H9 (cell line): ENCODE results near the gene PKP3. TPM values are rescaled to one million over a fixed set of nuclear protein-coding genes. Genes with fewer than 3 reads are reported as not detected.
A peak's percentile ranks its signal among the peaks of the same experiment; 100 is the strongest.

ENCODE experiments used
- DNase-seq: peaks from one replicate; pipeline ENCODE4 v3.0.0-alpha.2; 2017
- H2AFZ ChIP-seq: one replicate; pipeline ENCODE4 v1.6.1; 2013; ENCODE audit warnings: mild to moderate bottlenecking, low read length, control low read depth, moderate library complexity
- H2AK5ac ChIP-seq: 2 replicates; pipeline ENCODE4 v1.6.1; 2013; ENCODE audit warnings: low read length, control low read depth, mixed read lengths; ENCODE audit not compliant: insufficient read length
- H2BK120ac ChIP-seq: one replicate; pipeline ENCODE4 v1.6.1; 2013; ENCODE audit warnings: low read depth, mild to moderate bottlenecking, low read length, control low read depth, inconsistent platforms; ENCODE audit not compliant: poor library complexity, severe bottlenecking
- H2BK12ac ChIP-seq: 2 replicates; pipeline ENCODE4 v1.6.1; 2013; ENCODE audit warnings: low read length, control low read depth, mixed read lengths, low read depth; ENCODE audit not compliant: insufficient read length
- H2BK15ac ChIP-seq: 2 replicates; pipeline ENCODE4 v1.6.1; 2013; ENCODE audit warnings: low read depth, low read length, control low read depth
- H2BK20ac ChIP-seq: one replicate; pipeline ENCODE4 v1.6.1; 2013; ENCODE audit warnings: low read depth, mild to moderate bottlenecking, low read length, control low read depth, inconsistent platforms; ENCODE audit not compliant: poor library complexity, severe bottlenecking
- H2BK5ac ChIP-seq: 2 replicates; pipeline ENCODE4 v1.6.1; 2013; ENCODE audit warnings: low read length, control low read depth, mixed read lengths; ENCODE audit not compliant: insufficient read length
- H3K14ac ChIP-seq: 2 replicates; pipeline ENCODE4 v1.6.1; 2013; ENCODE audit warnings: low read length, control low read depth; ENCODE audit not compliant: insufficient read depth
- H3K18ac ChIP-seq: 2 replicates; pipeline ENCODE4 v1.6.1; 2013; ENCODE audit warnings: low read depth, mild to moderate bottlenecking, mixed read lengths, low read length, control low read depth; ENCODE audit not compliant: insufficient read length
- H3K23ac ChIP-seq: 2 replicates; pipeline ENCODE4 v1.6.1; 2013; ENCODE audit warnings: low read length, control low read depth, mixed read lengths, low read depth; ENCODE audit not compliant: insufficient read length
- H3K23me2 ChIP-seq: 2 replicates; pipeline ENCODE4 v1.6.1; 2013; ENCODE audit warnings: low read depth, mild to moderate bottlenecking, mixed read lengths, low read length, control low read depth; ENCODE audit not compliant: insufficient read length, poor library complexity, severe bottlenecking
- H3K27ac ChIP-seq: 2 replicates; pipeline ENCODE4 v1.5.1; 2013; ENCODE audit warnings: low read length, control low read depth, mixed read lengths, low read depth; ENCODE audit not compliant: insufficient read length
- H3K27me3 ChIP-seq: 2 replicates; pipeline ENCODE4 v1.6.1; 2013; ENCODE audit warnings: low read length, control low read depth, inconsistent platforms; ENCODE audit not compliant: insufficient read depth
- H3K4ac ChIP-seq: 2 replicates; pipeline ENCODE4 v1.6.1; 2013; ENCODE audit warnings: low read depth, mild to moderate bottlenecking, control low read depth, inconsistent platforms, low read length, moderate library complexity
- H3K4me1 ChIP-seq: 2 replicates; pipeline ENCODE4 v1.6.1; 2013; ENCODE audit warnings: low read length, control low read depth, inconsistent platforms; ENCODE audit not compliant: insufficient read depth
- H3K4me2 ChIP-seq: 2 replicates; pipeline ENCODE4 v1.6.1; 2013; ENCODE audit warnings: low read length, control low read depth, mixed read lengths; ENCODE audit not compliant: insufficient read length, insufficient read depth
- H3K56ac ChIP-seq: 2 replicates; pipeline ENCODE4 v1.6.1; 2013; ENCODE audit warnings: low read depth, mild to moderate bottlenecking, mixed read lengths, low read length, control low read depth; ENCODE audit not compliant: insufficient read length
- H3K79me1 ChIP-seq: 2 replicates; pipeline ENCODE4 v1.6.1; 2013; ENCODE audit warnings: low read depth, mild to moderate bottlenecking, moderate library complexity, low read length, control low read depth, inconsistent platforms; ENCODE audit not compliant: insufficient read depth, poor library complexity, severe bottlenecking
- H3K79me2 ChIP-seq: 2 replicates; pipeline ENCODE4 v1.6.1; 2013; ENCODE audit warnings: low read length, control low read depth, inconsistent platforms; ENCODE audit not compliant: insufficient read depth
- H3K9ac ChIP-seq: 2 replicates; pipeline ENCODE4 v1.6.1; 2013; ENCODE audit warnings: low read length, control low read depth, mixed read lengths; ENCODE audit not compliant: insufficient read length; ENCODE audit errors: extremely low read depth
- H3K9me3 ChIP-seq: one replicate; pipeline ENCODE4 v1.6.1; 2013; ENCODE audit warnings: low read depth, low read length, inconsistent platforms; ENCODE audit not compliant: control insufficient read depth
- H3T11ph ChIP-seq: one replicate; pipeline ENCODE4 v1.6.1; 2013; ENCODE audit warnings: mild to moderate bottlenecking, low read length, control low read depth, inconsistent platforms
- H4K20me1 ChIP-seq: one replicate; pipeline ENCODE4 v1.6.1; 2013; ENCODE audit not compliant: control insufficient read depth, insufficient read length, insufficient read depth
- H4K5ac ChIP-seq: 2 replicates; pipeline ENCODE4 v1.6.1; 2013; ENCODE audit warnings: low read depth, mild to moderate bottlenecking, mixed read lengths, low read length, control low read depth; ENCODE audit not compliant: insufficient read length
- H4K8ac ChIP-seq: replicated peaks from 2 replicates; pipeline ENCODE4 v1.6.1; 2013; ENCODE audit warnings: low read length, control low read depth, mixed read lengths, low read depth; ENCODE audit not compliant: insufficient read length
- H4K91ac ChIP-seq: 2 replicates; pipeline ENCODE4 v1.6.1; 2013; ENCODE audit warnings: low read depth, mild to moderate bottlenecking, moderate library complexity, mixed read lengths, low read length, control low read depth; ENCODE audit not compliant: insufficient read length
- H3K27ac Mint-ChIP-seq, 3 experiments: 2 replicates in 2 of 3; 3 replicates in 1 of 3; pipeline ENCODE4 v1.8.0; 2020 to 2021; ENCODE audit warnings: mixed read lengths in 3 of 3, mild to moderate bottlenecking in 1 of 3, moderate library complexity in 1 of 3
- H3K27me3 Mint-ChIP-seq: 2 replicates; pipeline ENCODE4 v1.8.0; 2021; ENCODE audit warnings: low read depth, mild to moderate bottlenecking, moderate library complexity, mixed read lengths
- H3K36me3 Mint-ChIP-seq, 3 experiments: 2 replicates in 2 of 3; 3 replicates in 1 of 3; pipeline ENCODE4 v1.8.0; 2020 to 2021; ENCODE audit warnings: low read depth in 3 of 3, mixed read lengths in 3 of 3; ENCODE audit not compliant: insufficient read depth in 1 of 3
- H3K4me1 Mint-ChIP-seq, 2 experiments: 2 replicates each; pipeline ENCODE4 v1.8.0; 2020; ENCODE audit warnings: mixed read lengths in 2 of 2
- H3K4me3 Mint-ChIP-seq, 2 experiments: 2 replicates in 1 of 2; 3 replicates in 1 of 2; pipeline ENCODE4 v1.8.0; 2020 to 2021; ENCODE audit warnings: mild to moderate bottlenecking in 2 of 2, mixed read lengths in 2 of 2, moderate library complexity in 1 of 2
- H3K9me3 Mint-ChIP-seq, 2 experiments: 2 replicates in 1 of 2; 3 replicates in 1 of 2; pipeline ENCODE4 v1.8.0; 2020; ENCODE audit warnings: mild to moderate bottlenecking in 2 of 2, mixed read lengths in 2 of 2, moderate library complexity in 1 of 2
- CTCF ChIP-seq: fragments of 200-600 bp; sonication (generic); conservative IDR thresholded peaks from 3 replicates; pipeline ENCODE4 v1.8.0; 2021; ENCODE audit warnings: antibody characterized with exemption, mild to moderate bottlenecking
- WGBS: extraction: QIAGEN DNeasy Blood & Tissue Kit; methylation state at CpG from one replicate; pipeline ENCODE4 v1.1.7; 2013; ENCODE audit warnings: missing lambda C conversion rate, low lambda C conversion rate, mixed read lengths; ENCODE audit not compliant: insufficient read length; ENCODE audit errors: extremely low coverage; 5-methylcytosine and 5-hydroxymethylcytosine counted together
- total RNA-seq: library from RNA; stranded (reverse); gene quantifications from 2 replicates; pipeline ENCODE4 v1.2.1, GENCODE V29; 2021

Gene PKP3
- total RNA-seq, 1 experiment from 2014 or later: 41.7 TPM

- no peaks in the 10 kb centered on the region for H3K79me2 ChIP-seq
- H3K4me1 Mint-ChIP-seq: peaks cover 4 to 13% of the 10 kb centered on the region in 2 experiments
- H3K4me2 ChIP-seq: no peak overlapping the region
- H2BK5ac ChIP-seq: no peak overlapping the region
- no peak overlapping the region for H3K27ac Mint-ChIP-seq
- H3K27me3 ChIP-seq: no peaks in the 10 kb centered on the region
- H3K9me3 Mint-ChIP-seq: peaks cover 0 to 4% of the 10 kb centered on the region in 2 experiments; a peak in 1 of 5 replicates
- no peak overlapping the region for H3T11ph ChIP-seq
- no peak overlapping the region for H3K23ac ChIP-seq
- H4K8ac ChIP-seq: no peak overlapping the region
- no peaks in the 10 kb centered on the region; the same call in 1 of the 2 replicates for H3K4me1 ChIP-seq
- WGBS: no CpG with 5 or more reads among the region's 17 CpGs
- no peaks in the 10 kb centered on the region; the same call in 1 of the 2 replicates for H3K27me3 Mint-ChIP-seq
- H3K18ac ChIP-seq: no peak overlapping the region
- no peak overlapping the region for H2BK15ac ChIP-seq
- peak overlapping the region; percentile 63; the same call in 1 of the 2 replicates for H3K14ac ChIP-seq
- peak overlapping the region in 1 of 2 experiments; percentile 71; a peak in 2 of 5 replicates for H3K4me3 Mint-ChIP-seq
- H3K36me3 Mint-ChIP-seq: peaks cover 2 to 8% (median 7%) of the 10 kb centered on the region in 3 experiments; a peak in 5 of 7 replicates
- no peak for DNase-seq
- no peak overlapping the region for H2BK120ac ChIP-seq
- H4K91ac ChIP-seq: no peak overlapping the region
- H2BK12ac ChIP-seq: no peak overlapping the region
- no peak overlapping the region for H2AFZ ChIP-seq
- no peaks in the 10 kb centered on the region for H3K23me2 ChIP-seq
- peaks cover 2% of the 10 kb centered on the region for H4K20me1 ChIP-seq
- no peak overlapping the region for H4K5ac ChIP-seq
- no peak overlapping the region for H3K9ac ChIP-seq
- H3K79me1 ChIP-seq: no peaks in the 10 kb centered on the region
- no peak for TF ChIP-seq CTCF
- H3K27ac ChIP-seq: no peak overlapping the region
- H3K4ac ChIP-seq: no peak overlapping the region
- no peak overlapping the region for H3K56ac ChIP-seq
- no peaks in the 10 kb centered on the region for H3K9me3 ChIP-seq
- H2AK5ac ChIP-seq: no peak overlapping the region
- no peak overlapping the region for H2BK20ac ChIP-seq
Observed at GRCh38 chr11:393219-394033, 583 bp upstream of the PKP3 start.
